ENCODE data around the gene IPO4. TPM values are rescaled to one million over a fixed set of nuclear protein-coding genes. Genes with fewer than 3 reads are reported as not detected.

The IPO4 gene
- total and polyA plus RNA-seq, 2 of the 13 experiments (the other 11 are each of a cell fraction or from before 2014, with no cell fraction given) = 39.0 to 179 TPM

DNA sequence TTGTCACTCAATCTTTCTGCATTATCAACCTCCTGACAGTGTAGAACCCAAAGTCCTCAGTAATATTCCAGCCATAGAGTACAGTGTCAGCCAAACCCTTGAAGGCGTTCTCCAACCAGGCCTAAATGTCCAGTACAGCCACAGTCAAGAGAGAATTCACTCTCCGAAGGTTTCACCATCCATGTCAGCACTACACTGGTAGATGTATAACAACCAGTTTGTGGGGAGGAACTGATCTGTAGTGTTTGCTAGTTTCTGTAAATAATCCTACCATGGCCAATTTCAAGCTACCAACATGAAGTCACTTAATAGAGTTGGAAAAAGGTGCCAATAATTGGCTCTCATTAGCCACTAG is 27.7 kb upstream of the IPO4 start:
- peak overlapping the region; percentile 81 for H3K9ac ChIP-seq (ENCODE audit: insufficient read depth, low read depth, low read length)
- peaks cover 8 to 15% of the 10 kb centered on the region in 2 experiments; a peak in 4 of 5 replicates for H3K36me3 ChIP-seq (replicated peaks in 1 of 2; ENCODE audit: control insufficient read depth in 1 of 2, insufficient read depth in 2 of 2, low read length in 2 of 2)
- no peak for DNase-seq (ENCODE audit: low spot score)
- ChIA-PET CTCF (ENCODE audit: low intra/inter-chr PET ratio, low total read pairs) (interaction anchor here (1.3 to 3.1 kb wide), 5 partner anchors 16 to 92 kb away, joined by 7 to 44 read pairs (median 10); partner anchors contain the start of genes CIDEB, GMPR2, NEDD8 and RABGGTA), POLR2A (interaction anchor here (0.9 to 8.1 kb wide), 28 partner anchors 9 to 1122 kb away, joined by 3 to 230 read pairs (median 8); partner anchors contain the start of genes ACIN1, C14orf119, CIDEB and DCAF11)
- no peak for ATAC-seq
- intact Hi-C loops (cut with micrococcal nuclease; ENCODE audit: unreplicated experiment) = loop anchor here (1.0 to 2.0 kb wide), 4 partner anchors 16 to 81 kb away; partner anchors contain the start of genes GMPR2, NEDD8, RABGGTA and TINF2
- in situ Hi-C loops (cut with HindIII; ENCODE audit: extremely low pct_ligation_motif_present, low pct_unique_long_range_greater_than_20kb) = no loop called here
- H3K27ac ChIP-seq (ENCODE audit: extremely low read length, insufficient read depth, low read length) = peak overlapping the region; percentile 1
- H3K79me2 ChIP-seq (ENCODE audit: insufficient read depth, low read length) = peaks cover 22% of the 10 kb centered on the region
- no TSS peak for BruUV-seq (replicated peaks)
- 94% methylated on average over 2 of the region's 2 CpGs for WGBS (ENCODE audit: low lambda C conversion rate)
- FAIRE-seq = no peak
- no peaks in the 10 kb centered on the region; a peak in 1 of 5 replicates for H3K27me3 ChIP-seq (ENCODE audit: control insufficient read depth in 1 of 2, insufficient read depth in 2 of 2, low read length in 2 of 2)
- H4K20me1 ChIP-seq (ENCODE audit: insufficient read depth, low read length) = no peaks in the 10 kb centered on the region
- H3K4me1 ChIP-seq (ENCODE audit: insufficient read depth, low read length) = peaks cover 38% of the 10 kb centered on the region
- H3K9me3 ChIP-seq (ENCODE audit: low read length) = no peaks in the 10 kb centered on the region
- H2AFZ ChIP-seq (ENCODE audit: low read length) = no peak overlapping the region
- H3K4me3 ChIP-seq (replicated peaks in 1 of 3; ENCODE audit: insufficient read depth in 1 of 3, low read depth in 2 of 3, low read length in 3 of 3) = peak overlapping the region in 1 of 3 experiments; percentile 98; a peak in 1 of 6 replicates
- H3K4me2 ChIP-seq (ENCODE audit: low read depth, low read length) = peak overlapping the region; percentile 93
- TF ChIP-seq, protein P1, sequence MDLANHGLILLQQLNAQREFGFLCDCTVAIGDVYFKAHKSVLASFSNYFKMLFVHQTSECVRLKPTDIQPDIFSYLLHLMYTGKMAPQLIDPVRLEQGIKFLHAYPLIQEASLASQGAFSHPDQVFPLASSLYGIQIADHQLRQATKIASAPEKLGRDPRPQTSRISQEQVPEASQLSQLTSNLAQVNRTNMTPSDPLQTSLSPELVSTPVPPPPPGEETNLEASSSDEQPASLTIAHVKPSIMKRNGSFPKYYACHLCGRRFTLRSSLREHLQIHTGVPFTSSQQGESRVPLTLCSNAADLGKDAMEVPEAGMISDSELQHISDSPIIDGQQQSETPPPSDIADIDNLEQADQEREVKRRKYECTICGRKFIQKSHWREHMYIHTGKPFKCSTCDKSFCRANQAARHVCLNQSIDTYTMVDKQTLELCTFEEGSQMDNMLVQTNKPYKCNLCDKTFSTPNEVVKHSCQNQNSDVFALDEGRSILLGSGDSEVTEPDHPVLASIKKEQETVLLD (CRISPR knock-in tag; IDR thresholded peaks at IDR 0.05; ENCODE audit: low read depth) = 0 out of 2 replicates have a peak, but pooled peaks have one; percentile 6
- TF ChIP-seq ZNF430 (CRISPR knock-in tag; IDR thresholded peaks at IDR 0.05) (no peak), JDP2 (CRISPR knock-in tag; IDR thresholded peaks at IDR 0.05; ENCODE audit: borderline replicate concordance) (no peak), MTA3 (CRISPR knock-in tag; IDR thresholded peaks at IDR 0.05) (0 out of 2 replicates have a peak, but pooled peaks have one; percentile 2), IRX3 (CRISPR knock-in tag; IDR thresholded peaks at IDR 0.05; ENCODE audit: borderline replicate concordance, low read depth) (peak; percentile 44; the same call in 1 of the 2 replicates), WIZ (CRISPR knock-in tag; IDR thresholded peaks at IDR 0.05) (peak; percentile 8; the same call in 1 of the 2 replicates), FLYWCH1 (CRISPR knock-in tag; IDR thresholded peaks at IDR 0.05) (peak; percentile 90; the same call in 1 of the 2 replicates), ZNF7 (CRISPR knock-in tag; IDR thresholded peaks at IDR 0.05) (0 out of 2 replicates have a peak, but pooled peaks have one; percentile 2), KLF16 (CRISPR knock-in tag; IDR thresholded peaks at IDR 0.05) (no peak), ZNF446 (CRISPR knock-in tag; IDR thresholded peaks at IDR 0.05) (no peak), NAIF1 (CRISPR knock-in tag; IDR thresholded peaks at IDR 0.05; ENCODE audit: borderline replicate concordance) (0 out of 2 replicates have a peak, but pooled peaks have one; percentile 3)
- TF ChIP-seq, protein P2, sequence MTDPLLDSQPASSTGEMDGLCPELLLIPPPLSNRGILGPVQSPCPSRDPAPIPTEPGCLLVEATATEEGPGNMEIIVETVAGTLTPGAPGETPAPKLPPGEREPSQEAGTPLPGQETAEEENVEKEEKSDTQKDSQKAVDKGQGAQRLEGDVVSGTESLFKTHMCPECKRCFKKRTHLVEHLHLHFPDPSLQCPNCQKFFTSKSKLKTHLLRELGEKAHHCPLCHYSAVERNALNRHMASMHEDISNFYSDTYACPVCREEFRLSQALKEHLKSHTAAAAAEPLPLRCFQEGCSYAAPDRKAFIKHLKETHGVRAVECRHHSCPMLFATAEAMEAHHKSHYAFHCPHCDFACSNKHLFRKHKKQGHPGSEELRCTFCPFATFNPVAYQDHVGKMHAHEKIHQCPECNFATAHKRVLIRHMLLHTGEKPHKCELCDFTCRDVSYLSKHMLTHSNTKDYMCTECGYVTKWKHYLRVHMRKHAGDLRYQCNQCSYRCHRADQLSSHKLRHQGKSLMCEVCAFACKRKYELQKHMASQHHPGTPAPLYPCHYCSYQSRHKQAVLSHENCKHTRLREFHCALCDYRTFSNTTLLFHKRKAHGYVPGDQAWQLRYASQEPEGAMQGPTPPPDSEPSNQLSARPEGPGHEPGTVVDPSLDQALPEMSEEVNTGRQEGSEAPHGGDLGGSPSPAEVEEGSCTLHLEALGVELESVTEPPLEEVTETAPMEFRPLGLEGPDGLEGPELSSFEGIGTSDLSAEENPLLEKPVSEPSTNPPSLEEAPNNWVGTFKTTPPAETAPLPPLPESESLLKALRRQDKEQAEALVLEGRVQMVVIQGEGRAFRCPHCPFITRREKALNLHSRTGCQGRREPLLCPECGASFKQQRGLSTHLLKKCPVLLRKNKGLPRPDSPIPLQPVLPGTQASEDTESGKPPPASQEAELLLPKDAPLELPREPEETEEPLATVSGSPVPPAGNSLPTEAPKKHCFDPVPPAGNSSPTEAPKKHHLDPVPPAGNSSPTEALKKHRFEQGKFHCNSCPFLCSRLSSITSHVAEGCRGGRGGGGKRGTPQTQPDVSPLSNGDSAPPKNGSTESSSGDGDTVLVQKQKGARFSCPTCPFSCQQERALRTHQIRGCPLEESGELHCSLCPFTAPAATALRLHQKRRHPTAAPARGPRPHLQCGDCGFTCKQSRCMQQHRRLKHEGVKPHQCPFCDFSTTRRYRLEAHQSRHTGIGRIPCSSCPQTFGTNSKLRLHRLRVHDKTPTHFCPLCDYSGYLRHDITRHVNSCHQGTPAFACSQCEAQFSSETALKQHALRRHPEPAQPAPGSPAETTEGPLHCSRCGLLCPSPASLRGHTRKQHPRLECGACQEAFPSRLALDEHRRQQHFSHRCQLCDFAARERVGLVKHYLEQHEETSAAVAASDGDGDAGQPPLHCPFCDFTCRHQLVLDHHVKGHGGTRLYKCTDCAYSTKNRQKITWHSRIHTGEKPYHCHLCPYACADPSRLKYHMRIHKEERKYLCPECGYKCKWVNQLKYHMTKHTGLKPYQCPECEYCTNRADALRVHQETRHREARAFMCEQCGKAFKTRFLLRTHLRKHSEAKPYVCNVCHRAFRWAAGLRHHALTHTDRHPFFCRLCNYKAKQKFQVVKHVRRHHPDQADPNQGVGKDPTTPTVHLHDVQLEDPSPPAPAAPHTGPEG (CRISPR knock-in tag; IDR thresholded peaks at IDR 0.05) = 0 out of 2 replicates have a peak, but pooled peaks have one; percentile 17
- TF ChIP-seq, protein P3, sequence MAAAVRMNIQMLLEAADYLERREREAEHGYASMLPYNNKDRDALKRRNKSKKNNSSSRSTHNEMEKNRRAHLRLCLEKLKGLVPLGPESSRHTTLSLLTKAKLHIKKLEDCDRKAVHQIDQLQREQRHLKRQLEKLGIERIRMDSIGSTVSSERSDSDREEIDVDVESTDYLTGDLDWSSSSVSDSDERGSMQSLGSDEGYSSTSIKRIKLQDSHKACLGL (CRISPR knock-in tag; IDR thresholded peaks at IDR 0.05) = no peak
- TF ChIP-seq, protein P4, sequence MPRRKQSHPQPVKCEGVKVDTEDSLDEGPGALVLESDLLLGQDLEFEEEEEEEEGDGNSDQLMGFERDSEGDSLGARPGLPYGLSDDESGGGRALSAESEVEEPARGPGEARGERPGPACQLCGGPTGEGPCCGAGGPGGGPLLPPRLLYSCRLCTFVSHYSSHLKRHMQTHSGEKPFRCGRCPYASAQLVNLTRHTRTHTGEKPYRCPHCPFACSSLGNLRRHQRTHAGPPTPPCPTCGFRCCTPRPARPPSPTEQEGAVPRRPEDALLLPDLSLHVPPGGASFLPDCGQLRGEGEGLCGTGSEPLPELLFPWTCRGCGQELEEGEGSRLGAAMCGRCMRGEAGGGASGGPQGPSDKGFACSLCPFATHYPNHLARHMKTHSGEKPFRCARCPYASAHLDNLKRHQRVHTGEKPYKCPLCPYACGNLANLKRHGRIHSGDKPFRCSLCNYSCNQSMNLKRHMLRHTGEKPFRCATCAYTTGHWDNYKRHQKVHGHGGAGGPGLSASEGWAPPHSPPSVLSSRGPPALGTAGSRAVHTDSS (CRISPR knock-in tag; conservative IDR thresholded peaks at IDR 0.05) = 0 out of 2 replicates have a peak, but pooled peaks have one; percentile 50

All from HepG2 (cell line).